Activated CD8-positive, alpha-beta T cell treated with anti-CD3 and anti-CD28 coated beads for 36 hours (primary cell): ENCODE measurements around the gene TEX48. TPM values are rescaled to one million over a fixed set of nuclear protein-coding genes. Genes with fewer than 3 reads are reported as not detected.

Experiments
- ATAC-seq: fragments of 200-7000 bp; cut with Tn5 transposase; one replicate; pipeline ENCODE4 v1.10.0; 2021; ENCODE audit warnings: mild to moderate bottlenecking, moderate library complexity
- CTCF ChIA-PET: fragments of 350-600 bp; sonication (Branson Sonifier 250); formaldehyde crosslinking; loops from one replicate; lab custom pipeline; 2021; ENCODE audit warnings: antibody characterized with exemption; lab: Charles Lee
- POLR2A ChIA-PET: fragments of 350-600 bp; sonication (Branson Sonifier 250); formaldehyde crosslinking; loops from one replicate; lab custom pipeline; 2021; ENCODE audit warnings: antibody characterized with exemption; lab: Charles Lee
- DNase-seq: peaks from one replicate; pipeline ENCODE4 v3.0.0-alpha.2; 2020
- H3K27ac Mint-ChIP-seq: one replicate; pipeline ENCODE4 v1.8.0; 2021; ENCODE audit warnings: mild to moderate bottlenecking, mixed read lengths
- H3K27me3 Mint-ChIP-seq: one replicate; pipeline ENCODE4 v1.8.0; 2021; ENCODE audit warnings: mixed read lengths
- H3K36me3 Mint-ChIP-seq: one replicate; pipeline ENCODE4 v1.8.0; 2021; ENCODE audit warnings: low read depth, mixed read lengths
- H3K4me1 Mint-ChIP-seq: one replicate; pipeline ENCODE4 v1.8.0; 2021; ENCODE audit warnings: low read depth, mixed read lengths
- H3K4me3 Mint-ChIP-seq: one replicate; pipeline ENCODE4 v1.8.0; 2021; ENCODE audit warnings: mild to moderate bottlenecking, moderate library complexity, mixed read lengths
- H3K9me3 Mint-ChIP-seq: one replicate; pipeline ENCODE4 v1.8.0; 2021; ENCODE audit warnings: mixed read lengths
- intact Hi-C: fragments of 100-400 bp; cut with micrococcal nuclease; formaldehyde crosslinking; loops from one replicate; pipeline ENCODE4 v1.10.0; 2022
- total RNA-seq, 2 experiments: library from RNA; stranded (reverse); gene quantifications; one replicate each; pipeline ENCODE4 v1.2.3, GENCODE V29; 2021
- TF ChIP-seq, protein P1 (sequence below): fragments of 200-600 bp; IDR thresholded peaks from one replicate; pipeline ENCODE4 v1.8.0; 2022; ENCODE audit warnings: antibody characterized with exemption, mild to moderate bottlenecking

TEX48 gene
- total RNA-seq, 2 experiments from 2014 or later = 0.65 TPM; not detected in 1

DNA sequence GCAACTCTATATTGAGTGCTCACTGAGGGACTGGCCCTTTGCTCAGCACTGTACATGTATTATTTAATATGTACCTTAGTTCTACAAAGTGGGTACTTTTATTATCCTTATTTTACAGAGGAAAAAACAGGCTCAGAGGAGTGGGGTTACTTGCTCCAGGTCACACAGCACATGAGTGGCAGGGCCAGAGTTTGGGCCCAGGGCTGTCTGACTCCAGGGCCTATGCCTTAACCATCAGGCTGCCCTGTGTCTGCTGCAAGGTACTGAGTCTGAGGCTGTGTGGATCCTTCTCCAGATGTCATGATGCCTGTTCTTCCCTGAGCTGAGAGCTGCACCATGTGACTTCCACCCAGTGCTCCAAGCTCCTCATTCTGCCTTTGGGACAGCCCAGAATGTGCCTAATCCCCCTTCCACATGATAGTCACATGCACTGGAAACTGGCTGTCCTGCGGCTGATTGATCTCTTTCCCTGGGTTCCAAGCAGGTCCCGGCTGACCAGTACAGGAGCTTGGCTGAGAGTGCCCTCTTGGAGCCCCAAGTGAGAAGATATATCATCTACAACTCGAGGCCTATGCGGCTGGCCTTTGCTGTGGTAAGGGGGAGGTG is 55.5 kb downstream of the TEX48 start:
- no peak overlapping the region for H3K4me3 Mint-ChIP-seq
- no peak overlapping the region for H3K27ac Mint-ChIP-seq
- no peaks in the 10 kb centered on the region for H3K27me3 Mint-ChIP-seq
- ATAC-seq = no peak
- peaks cover 44% of the 10 kb centered on the region for H3K36me3 Mint-ChIP-seq
- H3K9me3 Mint-ChIP-seq = no peaks in the 10 kb centered on the region
- TF ChIP-seq, protein P1, sequence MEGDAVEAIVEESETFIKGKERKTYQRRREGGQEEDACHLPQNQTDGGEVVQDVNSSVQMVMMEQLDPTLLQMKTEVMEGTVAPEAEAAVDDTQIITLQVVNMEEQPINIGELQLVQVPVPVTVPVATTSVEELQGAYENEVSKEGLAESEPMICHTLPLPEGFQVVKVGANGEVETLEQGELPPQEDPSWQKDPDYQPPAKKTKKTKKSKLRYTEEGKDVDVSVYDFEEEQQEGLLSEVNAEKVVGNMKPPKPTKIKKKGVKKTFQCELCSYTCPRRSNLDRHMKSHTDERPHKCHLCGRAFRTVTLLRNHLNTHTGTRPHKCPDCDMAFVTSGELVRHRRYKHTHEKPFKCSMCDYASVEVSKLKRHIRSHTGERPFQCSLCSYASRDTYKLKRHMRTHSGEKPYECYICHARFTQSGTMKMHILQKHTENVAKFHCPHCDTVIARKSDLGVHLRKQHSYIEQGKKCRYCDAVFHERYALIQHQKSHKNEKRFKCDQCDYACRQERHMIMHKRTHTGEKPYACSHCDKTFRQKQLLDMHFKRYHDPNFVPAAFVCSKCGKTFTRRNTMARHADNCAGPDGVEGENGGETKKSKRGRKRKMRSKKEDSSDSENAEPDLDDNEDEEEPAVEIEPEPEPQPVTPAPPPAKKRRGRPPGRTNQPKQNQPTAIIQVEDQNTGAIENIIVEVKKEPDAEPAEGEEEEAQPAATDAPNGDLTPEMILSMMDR = no peak
- ChIA-PET POLR2A (interaction anchor here (1.1 kb wide), 1 partner anchor 14 kb away, joined by 5 read pairs; no protein-coding TSS in a partner anchor), CTCF (interaction anchor here (1.7 kb wide), 1 partner anchor 221 kb away, joined by 4 read pairs; no protein-coding TSS in a partner anchor)
- peaks cover 3% of the 10 kb centered on the region for H3K4me1 Mint-ChIP-seq
- intact Hi-C loops = no loop called here
- no peak for DNase-seq

DNA sequence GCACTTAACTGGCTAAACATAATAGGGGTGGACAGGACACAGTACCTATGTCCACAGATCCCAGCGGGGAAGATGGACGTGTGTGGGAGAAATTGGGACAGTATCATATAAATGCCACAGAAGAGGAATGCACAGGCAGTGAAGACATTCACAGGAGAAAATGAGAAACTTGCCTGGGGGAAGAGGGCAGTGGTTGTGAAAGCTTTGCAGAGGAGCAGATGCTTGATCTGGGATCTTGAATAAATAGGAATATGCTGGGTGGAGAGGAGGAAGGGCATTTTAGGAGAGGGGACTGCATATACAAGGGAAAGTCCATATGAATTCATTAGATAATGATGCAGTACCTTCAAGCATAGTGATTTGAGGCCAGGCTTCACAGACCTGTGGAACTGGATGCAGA is 57.3 kb downstream of the TEX48 start:
- POLR2A ChIA-PET = no interaction called here
- Mint-ChIP-seq H3K27ac (no peak overlapping the region), H3K9me3 (no peaks in the 10 kb centered on the region), H3K4me1 (peaks cover 6% of the 10 kb centered on the region), H3K27me3 (no peaks in the 10 kb centered on the region), H3K36me3 (peaks cover 44% of the 10 kb centered on the region), H3K4me3 (no peak overlapping the region)
- ATAC-seq (no peak), DNase-seq (no peak)
- TF ChIP-seq, protein P1 = no peak
- intact Hi-C loops = no loop called here
- CTCF ChIA-PET = interaction anchor here (2.6 kb wide), 1 partner anchor 29 kb away, joined by 7 read pairs; no protein-coding TSS in a partner anchor

DNA sequence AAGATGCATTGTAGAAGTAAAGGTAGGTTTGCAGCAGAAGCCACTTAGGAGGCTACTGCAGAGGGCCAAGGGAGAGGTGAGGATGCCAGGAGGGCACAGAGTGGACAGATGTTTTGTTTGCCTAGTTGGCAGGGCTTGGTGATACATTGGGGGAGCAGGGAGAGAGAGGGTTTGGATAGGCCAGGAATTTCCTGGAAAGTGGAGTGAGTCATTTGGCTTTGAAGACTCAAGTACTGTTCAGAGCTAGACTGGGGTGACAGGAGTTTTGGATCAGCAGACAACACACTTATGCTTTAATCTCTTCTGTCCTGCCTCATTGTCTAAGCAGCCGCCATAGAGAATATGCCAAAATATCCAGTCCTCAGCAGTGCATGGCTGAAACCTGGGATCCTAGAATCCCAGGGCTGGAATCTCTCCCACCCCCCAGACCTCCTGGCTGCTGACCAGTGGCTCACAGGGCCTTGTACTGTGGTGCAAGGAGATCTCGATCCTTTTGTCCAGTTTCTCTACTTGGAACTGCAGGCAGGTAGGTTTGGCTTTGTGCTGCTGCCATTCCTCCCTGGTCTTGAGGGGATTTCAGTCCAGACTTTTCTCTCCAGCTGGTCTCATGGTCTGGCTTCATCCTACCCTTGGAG is 59.9 kb downstream of the TEX48 start:
- ChIA-PET CTCF (interaction anchor here (2.6 kb wide), 1 partner anchor 31 kb away, joined by 7 read pairs; no protein-coding TSS in a partner anchor), POLR2A (interaction anchor here (0.7 to 1.3 kb wide), 3 partner anchors 10 to 329 kb away, joined by 3 read pairs; no protein-coding TSS in a partner anchor)
- H3K4me3 Mint-ChIP-seq = no peak overlapping the region
- H3K27me3 Mint-ChIP-seq = no peaks in the 10 kb centered on the region
- intact Hi-C loops = no loop called here
- TF ChIP-seq, protein P1 = no peak
- ATAC-seq = no peak
- no peak overlapping the region for H3K27ac Mint-ChIP-seq
- H3K9me3 Mint-ChIP-seq = no peaks in the 10 kb centered on the region
- H3K4me1 Mint-ChIP-seq = peaks cover 18% of the 10 kb centered on the region
- peaks cover 45% of the 10 kb centered on the region for H3K36me3 Mint-ChIP-seq
- no peak for DNase-seq

DNA sequence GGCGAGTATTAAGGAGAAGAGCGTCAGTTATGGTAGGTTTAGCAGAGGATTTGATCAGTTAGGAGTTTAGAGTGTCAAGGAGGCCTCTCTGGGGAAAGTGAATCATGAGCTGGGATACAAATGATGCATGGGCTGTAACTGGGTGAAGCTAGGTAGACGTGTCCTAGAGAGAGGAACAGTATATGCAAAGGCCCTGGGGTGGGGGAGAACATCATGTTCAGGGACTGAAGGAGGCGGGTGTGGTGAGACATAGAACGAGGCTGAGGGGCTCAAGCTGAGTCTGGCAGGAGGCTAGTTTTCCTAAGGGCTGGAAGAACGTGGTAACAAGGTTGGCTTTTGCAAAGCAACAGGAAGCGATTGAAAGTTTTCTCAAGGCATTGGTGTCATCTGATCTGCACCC is 60.4 kb downstream of the TEX48 start:
- no peak overlapping the region for H3K27ac Mint-ChIP-seq
- no peak for DNase-seq
- CTCF ChIA-PET = no interaction called here
- H3K9me3 Mint-ChIP-seq = no peaks in the 10 kb centered on the region
- H3K4me3 Mint-ChIP-seq = no peak overlapping the region
- H3K4me1 Mint-ChIP-seq = peaks cover 22% of the 10 kb centered on the region
- H3K36me3 Mint-ChIP-seq = peaks cover 46% of the 10 kb centered on the region
- POLR2A ChIA-PET = interaction anchor here (0.6 to 1.3 kb wide), 3 partner anchors 10 to 331 kb away, joined by 3 read pairs; no protein-coding TSS in a partner anchor
- ATAC-seq = no peak
- TF ChIP-seq, protein P1 = no peak
- intact Hi-C loops = no loop called here
- H3K27me3 Mint-ChIP-seq = no peaks in the 10 kb centered on the region
